WTC11 (cell line): ENCODE results near the gene DNAJC5G.

ENCODE experiments used
- CTCF ChIP-seq: fragments of 200-600 bp; IDR thresholded peaks from 2 replicates; pipeline ENCODE4 v1.8.0; 2022; ENCODE audit warnings: antibody characterized with exemption
- E2F4 ChIP-seq: sonication (generic); formaldehyde crosslinking; IDR thresholded peaks from 2 replicates; pipeline ENCODE4 v1.8.1; 2022; ENCODE audit warnings: low read depth, mild to moderate bottlenecking, moderate library complexity, missing genetic modification reagents, borderline replicate concordance
- ERG ChIP-seq: fragments of 250-450 bp; sonication (Bioruptor Pico); IDR thresholded peaks from 2 replicates; pipeline ENCODE4 v1.8.0; 2021; ENCODE audit warnings: mild to moderate bottlenecking
- ETV6 ChIP-seq: sonication (generic); formaldehyde crosslinking; IDR thresholded peaks from 2 replicates; pipeline ENCODE4 v1.8.1; 2022; ENCODE audit warnings: mild to moderate bottlenecking, missing genetic modification reagents
- ZNF121 ChIP-seq: sonication (generic); formaldehyde crosslinking; IDR thresholded peaks from 2 replicates; pipeline ENCODE4 v1.8.0; 2023; ENCODE audit warnings: missing genetic modification reagents

GRCh38 chr2:27240406-27240805 is 34.8 kb upstream of the DNAJC5G start:
- TF ChIP-seq E2F4 (CRISPR knock-in tag) (no peak), ERG (CRISPR knock-in tag) (no peak), ZNF121 (CRISPR knock-in tag) (no peak), CTCF (no peak), ETV6 (CRISPR knock-in tag) (no peak)
